H1 (cell line): Measurements from ENCODE around the gene CASZ1. TPM values are rescaled to one million over a fixed set of nuclear protein-coding genes. Genes with fewer than 3 reads are reported as not detected.

Experiments
- CTCF ChIA-PET: fragments of 300-600 bp; sonication (Branson Sonifier 250); formaldehyde crosslinking; loops from one replicate; lab custom pipeline; 2021; ENCODE audit not compliant: partially characterized antibody; lab: Charles Lee
- POLR2A ChIA-PET: fragments of 300-600 bp; sonication (Branson Sonifier 250); formaldehyde crosslinking; loops from one replicate; lab custom pipeline; 2021; ENCODE audit warnings: inconsistent platforms; ENCODE audit not compliant: partially characterized antibody; lab: Charles Lee
- DNase-seq, 2 experiments: peaks; one replicate each; pipeline versions ENCODE4 v3.0.0 to v3.0.0-alpha.2; 2010 to 2022; ENCODE audit warnings: low spot score in 2 of 2, low read depth in 1 of 2, mixed read lengths in 1 of 2
- FAIRE-seq: peaks from 2 replicates; lab custom pipeline; 2011; peaks lifted over from hg19 to GRCh38; lab: Jason Lieb, UNC
- H2AFZ ChIP-seq: 2 replicates; pipeline ENCODE4 v1.8.1; 2012; ENCODE audit warnings: low read length, inconsistent platforms
- H2AK5ac ChIP-seq: 2 replicates; pipeline ENCODE4 v1.6.1; 2013; ENCODE audit warnings: low read depth, low read length
- H2BK120ac ChIP-seq: replicated peaks from 2 replicates; pipeline ENCODE3; 2013; ENCODE audit warnings: low read depth, low read length, inconsistent platforms
- H2BK12ac ChIP-seq: 2 replicates; pipeline ENCODE4 v1.6.1; 2013; ENCODE audit warnings: low read depth, low read length
- H2BK15ac ChIP-seq: 2 replicates; pipeline ENCODE4 v1.6.1; 2013; ENCODE audit warnings: low read length
- H2BK20ac ChIP-seq: 2 replicates; pipeline ENCODE4 v1.6.1; 2013; ENCODE audit warnings: low read length
- H2BK5ac ChIP-seq: 2 replicates; pipeline ENCODE4 v1.6.1; 2013; ENCODE audit warnings: low read depth, low read length
- H3K14ac ChIP-seq: 2 replicates; pipeline ENCODE4 v1.6.1; 2013; ENCODE audit warnings: inconsistent platforms; ENCODE audit not compliant: insufficient read length
- H3K18ac ChIP-seq: 2 replicates; pipeline ENCODE4 v1.6.1; 2013; ENCODE audit warnings: low read length; ENCODE audit errors: extremely low read depth
- H3K23ac ChIP-seq: 2 replicates; pipeline ENCODE4 v1.6.1; 2013; ENCODE audit warnings: inconsistent platforms; ENCODE audit not compliant: insufficient read length
- H3K23me2 ChIP-seq: 2 replicates; pipeline ENCODE4 v1.6.1; 2013; ENCODE audit warnings: low read depth, low read length
- H3K27ac ChIP-seq: 2 replicates; pipeline ENCODE4 v1.6.1; 2011; ENCODE audit warnings: low read depth, low read length, inconsistent platforms
- H3K27me3 ChIP-seq, 4 experiments: replicated peaks in 1 of 4; 1 replicate in 1 of 4; 2 replicates in 3 of 4; pipeline versions ENCODE4 v1.6.1 to v1.8.1; 2011 to 2013; ENCODE audit warnings: low read length in 3 of 4, mild to moderate bottlenecking in 3 of 4, inconsistent platforms in 2 of 4, mixed read lengths in 2 of 4, moderate library complexity in 1 of 4; ENCODE audit not compliant: control insufficient read depth in 3 of 4, insufficient read depth in 3 of 4; ENCODE audit errors: extremely low read depth in 1 of 4
- H3K36me3 ChIP-seq, 4 experiments: 2 replicates each; pipeline versions ENCODE4 v1.6.1 to v1.8.1; 2011 to 2013; ENCODE audit warnings: mild to moderate bottlenecking in 4 of 4, low read length in 3 of 4, moderate library complexity in 2 of 4, control low read depth in 1 of 4, inconsistent platforms in 1 of 4; ENCODE audit not compliant: insufficient read depth in 4 of 4, control insufficient read depth in 2 of 4
- H3K4ac ChIP-seq: replicated peaks from 2 replicates; pipeline ENCODE3; 2013; ENCODE audit warnings: low read length, low read depth, mixed read lengths, inconsistent platforms; ENCODE audit not compliant: insufficient read length
- H3K4me1 ChIP-seq, 4 experiments: replicated peaks in 1 of 4; 1 replicate in 1 of 4; 2 replicates in 3 of 4; pipeline versions ENCODE4 v1.6.1 to v1.8.1; 2011 to 2013; ENCODE audit warnings: low read length in 3 of 4, inconsistent platforms in 2 of 4, mixed read lengths in 1 of 4; ENCODE audit not compliant: insufficient read depth in 4 of 4, control insufficient read depth in 3 of 4
- H3K4me2 ChIP-seq, 2 experiments: 2 replicates each; pipeline versions ENCODE4 v1.6.1 to v1.8.1; 2011 to 2013; ENCODE audit warnings: low read depth in 2 of 2, low read length in 2 of 2, control low read depth in 1 of 2, inconsistent platforms in 1 of 2, mild to moderate bottlenecking in 1 of 2; ENCODE audit not compliant: insufficient read depth in 1 of 2
- H3K4me3 ChIP-seq, 4 experiments: fragments of 200-600, 300-600 bp in 1 of 4; sonication (generic), shearing (Covaris generic), sonication (Bioruptor Twin) in 1 of 4; 2 replicates each; pipeline versions ENCODE4 v1.5.1 to v1.8.1; 2011 to 2016; ENCODE audit warnings: low read length in 4 of 4, low read depth in 3 of 4, control low read depth in 2 of 4, inconsistent platforms in 2 of 4, mild to moderate bottlenecking in 2 of 4, mixed read lengths in 1 of 4, moderate library complexity in 1 of 4; ENCODE audit not compliant: insufficient read depth in 2 of 4; ENCODE audit errors: extremely low read depth in 1 of 4
- H3K56ac ChIP-seq: replicated peaks from 2 replicates; pipeline ENCODE3; 2013; ENCODE audit warnings: low read depth, mild to moderate bottlenecking, mixed read lengths, low read length, inconsistent platforms; ENCODE audit not compliant: insufficient read length
- H3K79me1 ChIP-seq: 2 replicates; pipeline ENCODE4 v1.6.1; 2013; ENCODE audit warnings: low read depth, low read length, control low read depth
- H3K79me2 ChIP-seq, 2 experiments: 2 replicates each; pipeline versions ENCODE4 v1.6.1 to v1.8.1; 2012 to 2013; ENCODE audit warnings: low read length in 2 of 2, mild to moderate bottlenecking in 2 of 2, inconsistent platforms in 1 of 2; ENCODE audit not compliant: insufficient read depth in 2 of 2, control insufficient read depth in 1 of 2
- H3K9ac ChIP-seq, 4 experiments: replicated peaks in 1 of 4; 1 replicate in 1 of 4; 2 replicates in 3 of 4; pipeline versions ENCODE4 v1.6.1 to v1.8.1; 2011 to 2013; ENCODE audit warnings: low read depth in 3 of 4, low read length in 3 of 4, control low read depth in 2 of 4, mild to moderate bottlenecking in 2 of 4, moderate library complexity in 2 of 4, inconsistent platforms in 1 of 4; ENCODE audit errors: extremely low read depth in 1 of 4
- H3K9me3 ChIP-seq, 2 experiments: 2 replicates each; pipeline versions ENCODE4 v1.6.1 to v1.8.1; 2012 to 2013; ENCODE audit warnings: mild to moderate bottlenecking in 2 of 2, moderate library complexity in 2 of 2, control low read depth in 1 of 2, inconsistent platforms in 1 of 2, low read depth in 1 of 2, low read length in 1 of 2, mixed read lengths in 1 of 2; ENCODE audit not compliant: insufficient read depth in 2 of 2
- H4K20me1 ChIP-seq, 2 experiments: replicated peaks in 1 of 2; 2 replicates each; pipeline versions ENCODE3 to v1.8.1; 2011 to 2013; ENCODE audit warnings: inconsistent platforms in 2 of 2, low read length in 2 of 2, mild to moderate bottlenecking in 1 of 2; ENCODE audit not compliant: insufficient read depth in 2 of 2, control insufficient read depth in 1 of 2
- H4K5ac ChIP-seq: 2 replicates; pipeline ENCODE4 v1.6.1; 2013; ENCODE audit warnings: low read length, low read depth, mixed read lengths, inconsistent platforms; ENCODE audit not compliant: insufficient read length
- H4K8ac ChIP-seq: 2 replicates; pipeline ENCODE4 v1.8.0; 2013; ENCODE audit warnings: mild to moderate bottlenecking, moderate library complexity, low read length, inconsistent platforms; ENCODE audit not compliant: insufficient read depth; ENCODE audit errors: extremely low read depth
- H4K91ac ChIP-seq: replicated peaks from 2 replicates; pipeline ENCODE3; 2013; ENCODE audit warnings: low read length, mixed read lengths, inconsistent platforms; ENCODE audit not compliant: insufficient read length
- ASH2L ChIP-seq: fragments of 200-600, 300-600 bp; sonication (generic); IDR thresholded peaks from one replicate; pipeline ENCODE4 v1.7.1; 2017; ENCODE audit warnings: low read length
- BRCA1 ChIP-seq: IDR thresholded peaks from 2 replicates; pipeline ENCODE4 v1.6.1; 2012; ENCODE audit warnings: low read depth, low read length, improper control_type of control experiment
- HDAC2 ChIP-seq, 2 experiments: fragments of 300-600 bp in 1 of 2; sonication (generic) in 1 of 2; IDR thresholded peaks; 2 replicates each; pipeline ENCODE4 v1.6.1; 2011 to 2012; ENCODE audit warnings: low read depth in 2 of 2, low read length in 2 of 2, mild to moderate bottlenecking in 2 of 2, moderate library complexity in 2 of 2, borderline replicate concordance in 1 of 2, inconsistent platforms in 1 of 2
- NRF1 ChIP-seq: IDR thresholded peaks from 2 replicates; pipeline ENCODE4 v1.6.1; 2011; ENCODE audit warnings: mild to moderate bottlenecking, low read depth, low read length, improper control_type of control experiment
- POLR2AphosphoS5 ChIP-seq: IDR thresholded peaks from 2 replicates; pipeline ENCODE4 v1.6.1; 2011; ENCODE audit warnings: low read depth, low read length
- RAD21 ChIP-seq, 2 experiments: IDR thresholded peaks in 1 of 2; conservative IDR thresholded peaks in 1 of 2; 2 replicates each; pipeline ENCODE4 v1.6.1; 2011; ENCODE audit warnings: low read depth in 2 of 2, low read length in 2 of 2, improper control_type of control experiment in 1 of 2, inconsistent platforms in 1 of 2, mild to moderate bottlenecking in 1 of 2, moderate library complexity in 1 of 2
- RBBP5 ChIP-seq: IDR thresholded peaks from 2 replicates; pipeline ENCODE4 v1.7.1; 2012; ENCODE audit warnings: low read depth, mild to moderate bottlenecking, inconsistent platforms, low read length, moderate library complexity, borderline replicate concordance
- RXRA ChIP-seq: IDR thresholded peaks from 2 replicates; pipeline ENCODE4 v1.6.1; 2011; ENCODE audit warnings: low read depth, mild to moderate bottlenecking, low read length, moderate library complexity; ENCODE audit not compliant: insufficient read depth
- TAF1 ChIP-seq: IDR thresholded peaks from 2 replicates; pipeline ENCODE4 v1.6.1; 2011; ENCODE audit warnings: mild to moderate bottlenecking, low read depth, low read length
- TBP ChIP-seq: IDR thresholded peaks from 2 replicates; pipeline ENCODE4 v1.6.1; 2011; ENCODE audit warnings: low read depth, low read length, improper control_type of control experiment
- ZNF274 ChIP-seq: IDR thresholded peaks from 2 replicates; pipeline ENCODE4 v1.7.0; 2012; ENCODE audit warnings: low read length, borderline replicate concordance; ENCODE audit errors: extremely low read depth
- WGBS, 2 experiments: shearing (Covaris generic) in 1 of 2; methylation state at CpG; one replicate each; pipeline versions ENCODE4 v1.1.6 to v1.1.7; 2013 to 2015; ENCODE audit warnings: low lambda C conversion rate in 2 of 2, mixed read lengths in 2 of 2, inconsistent platforms in 1 of 2, low coverage in 1 of 2, missing lambda C conversion rate in 1 of 2; ENCODE audit not compliant: insufficient replicate concordance in 2 of 2, insufficient coverage in 1 of 2, insufficient read length in 1 of 2; ENCODE audit errors: extremely low coverage in 1 of 2, missing lambda C conversion rate in 1 of 2; 5-methylcytosine and 5-hydroxymethylcytosine counted together
- polyA plus RNA-seq, 7 experiments: library from polyadenylated mRNA; depleted of rRNA in 3 of 7; stranded (reverse) in 5 of 7; unstranded in 2 of 7; fragments of >200 nt in 5 of 7; fragments of 200-250 nt in 2 of 7; gene quantifications; 1 replicate in 5 of 7; 2 replicates in 1 of 7; 4 replicates in 1 of 7; pipeline versions ENCODE4 v1.2.1 to v1.2.3, GENCODE V29; 2011 to 2013; ENCODE audit warnings: missing spikeins in 2 of 7, mixed read lengths in 2 of 7
- total RNA-seq: library from RNA; stranded (reverse); fragmentation: NEBNext Ultra II Directional; extraction: Animal tissue kit (Norgen Biotek cat#: 25700); gene quantifications from 2 replicates; pipeline ENCODE4 v1.2.1, GENCODE V29; 2021
- TF ChIP-seq, protein P1 (sequence below): IDR thresholded peaks from 2 replicates; pipeline ENCODE4 v1.6.1; 2012; ENCODE audit warnings: inconsistent platforms

Gene CASZ1
- total and polyA plus RNA-seq, 2 of the 8 experiments (the other 6 are each of a cell fraction or from before 2014, with no cell fraction given), result 4.4 to 7.7 TPM

DNA sequence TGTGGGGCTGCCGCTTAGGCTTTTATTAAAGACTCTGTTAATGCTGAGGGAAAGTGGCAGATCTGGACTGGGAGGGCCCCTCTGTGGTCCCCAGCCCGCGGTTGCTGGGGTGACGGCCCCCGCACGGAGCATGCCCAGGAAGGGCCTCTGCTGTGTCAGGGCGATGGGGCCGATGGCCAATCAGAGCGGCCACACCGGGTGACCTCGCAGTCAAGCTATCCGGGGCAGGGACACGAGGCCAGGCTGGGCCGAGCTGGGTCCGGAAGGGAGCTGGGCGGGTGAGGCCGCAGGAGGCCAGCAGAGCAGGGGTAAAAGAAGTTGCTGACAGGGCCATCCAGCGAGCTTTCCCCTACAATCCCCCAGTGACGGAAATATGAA, 145.1 kb downstream of the CASZ1 start:
- Histone ChIP-seq H2BK120ac (no peak overlapping the region), H3K56ac (no peak overlapping the region), H4K5ac (no peak overlapping the region), H3K27me3 (peaks cover 0 to 20% (median 15%) of the 10 kb centered on the region in 4 experiments; a peak in 3 of 7 replicates), H3K9me3 (no peaks in the 10 kb centered on the region), H3K4me1 (peaks cover 0 to 25% (median 13%) of the 10 kb centered on the region in 4 experiments; a peak in 6 of 7 replicates), H2BK20ac (no peak overlapping the region), H3K36me3 (peaks cover 0 to 5% (median 0%) of the 10 kb centered on the region in 4 experiments; a peak in 2 of 8 replicates), H3K79me2 (no peaks in the 10 kb centered on the region), H3K18ac (peak overlapping the region; percentile 19; the same call in 1 of the 2 replicates), H3K4me2 (peak overlapping the region; percentile 68 to 70), H3K79me1 (no peaks in the 10 kb centered on the region), H4K91ac (no peak overlapping the region), H2BK15ac (no peak overlapping the region), H2BK12ac (no peak overlapping the region), H3K4ac (no peak overlapping the region), H4K20me1 (peaks cover 0 to 9% of the 10 kb centered on the region in 2 experiments), H3K9ac (no peak overlapping the region), H4K8ac (no peak overlapping the region), H3K23me2 (no peaks in the 10 kb centered on the region; the same call in 1 of the 2 replicates), H2AK5ac (no peak overlapping the region), H3K4me3 (peak overlapping the region in 1 of 4 experiments; percentile 63; a peak in 4 of 8 replicates), H2AFZ (no peak overlapping the region), H3K23ac (no peak overlapping the region), H2BK5ac (0 out of 2 replicates have a peak overlapping the region, but pooled peaks have one; percentile 12), H3K27ac (no peak overlapping the region), H3K14ac (no peak overlapping the region)
- WGBS, 2 experiments, result 31% methylated on average over 15 of the region's 19 CpGs; no CpG with 5 or more reads in 1 of the 2 experiments
- POLR2A ChIA-PET, result interaction anchor here (0.7 to 2.2 kb wide), 7 partner anchors 12 to 255 kb away, joined by 3 to 5 read pairs (median 3); no protein-coding TSS in a partner anchor
- CTCF ChIA-PET, result interaction anchor here (0.7 to 1.5 kb wide), 5 partner anchors 13 to 310 kb away, joined by 3 to 4 read pairs (median 3); no protein-coding TSS in a partner anchor
- no peak for FAIRE-seq
- DNase-seq, result peak in 1 of 2 experiments; percentile 73
- TF ChIP-seq NRF1 (peak; percentile 25; the same call in 1 of the 2 replicates), POLR2AphosphoS5 (no peak), TBP (no peak), BRCA1 (no peak), HDAC2 (IDR thresholded peaks at IDR 0.05; ENCODE audit: borderline replicate concordance in 1 of 2, low read depth in 2 of 2, low read length in 2 of 2) (no peak), RBBP5 (no peak), RXRA (no peak), RAD21 (IDR thresholded peaks at IDR 0.05 in 1 of 2, conservative IDR thresholded peaks at IDR 0.05 in 1 of 2; ENCODE audit: low read depth in 2 of 2, low read length in 2 of 2) (0 out of 4 replicates have a peak, but pooled peaks of 1 of the 2 experiments have one; percentile 1), ZNF274 (no peak), ASH2L (no peak), TAF1 (no peak)
- TF ChIP-seq, protein P1, sequence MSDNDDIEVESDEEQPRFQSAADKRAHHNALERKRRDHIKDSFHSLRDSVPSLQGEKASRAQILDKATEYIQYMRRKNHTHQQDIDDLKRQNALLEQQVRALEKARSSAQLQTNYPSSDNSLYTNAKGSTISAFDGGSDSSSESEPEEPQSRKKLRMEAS, result peak; percentile 93
